Colonic mucosa (tissue), 4 donors: Measurements from ENCODE around the gene DNASE1. TPM values are rescaled to one million over a fixed set of nuclear protein-coding genes. Genes with fewer than 3 reads are reported as not detected.

ENCODE experiments used
- DNase-seq: peaks from one replicate; pipeline ENCODE4 v3.0.0-alpha.2; 2020
- H3K27ac ChIP-seq: fragments of 200-600 bp; one replicate; pipeline ENCODE4 v1.8.0; 2021
- H3K27me3 ChIP-seq: fragments of 200-600 bp; one replicate; pipeline ENCODE4 v1.8.0; 2021
- H3K36me3 ChIP-seq: fragments of 200-600 bp; one replicate; pipeline ENCODE4 v1.8.0; 2021
- H3K4me1 ChIP-seq: fragments of 200-600 bp; one replicate; pipeline ENCODE4 v1.8.0; 2021; ENCODE audit warnings: mild to moderate bottlenecking
- H3K4me3 ChIP-seq: fragments of 200-600 bp; one replicate; pipeline ENCODE4 v1.8.0; 2021
- H3K9ac ChIP-seq, 2 donors: one replicate each; pipeline ENCODE4 v1.7.0; 2013; ENCODE audit warnings: control low read depth in 2 of 2, low read depth in 2 of 2, low read length in 2 of 2
- H3K9me3 ChIP-seq: fragments of 200-600 bp; one replicate; pipeline ENCODE4 v1.8.0; 2021
- CTCF ChIP-seq: fragments of 200-600 bp; IDR thresholded peaks from one replicate; pipeline ENCODE4 v1.8.0; 2022; ENCODE audit warnings: antibody characterized with exemption, mild to moderate bottlenecking
- intact Hi-C: fragments of 100-400 bp; cut with DNase I; formaldehyde crosslinking; loops from one replicate; pipeline ENCODE4 v1.14.1; 2022
- total RNA-seq, 2 donors: library from RNA; stranded (reverse); fragmentation: NEBNext Ultra II Directional in 1 of 2; extraction: Animal tissue kit (Norgen Biotek cat#: 25700) in 1 of 2; gene quantifications; one replicate each; pipeline ENCODE4 v1.2.1, GENCODE V29; 2021
- donor health status: healthy.
- donor health status: DM: no; HTN: no; CAD: no.
- donor health status: DM: no; HTN: no; CAD: no.

Gene DNASE1
- total RNA-seq, 2 donors from 2014 or later = 10.4 to 22.2 TPM

DNA sequence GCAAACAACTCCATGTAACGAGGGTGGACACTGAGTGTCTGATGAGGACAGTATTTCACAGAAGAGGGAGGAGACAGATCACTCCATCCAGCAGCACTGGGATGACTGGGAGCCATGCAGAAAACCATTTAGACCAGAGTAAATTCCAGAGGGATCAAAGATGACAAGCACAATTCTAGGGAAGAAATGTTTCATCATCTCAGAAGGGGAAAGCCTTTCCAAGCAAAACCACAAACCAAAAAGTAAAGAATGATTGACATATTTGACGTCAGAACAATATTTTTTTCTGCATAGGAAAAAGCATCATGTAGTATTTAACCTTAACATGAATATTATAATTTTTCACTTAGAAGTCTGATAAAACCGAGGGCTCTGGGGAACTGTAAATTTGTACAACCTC is 4.8 kb downstream of the DNASE1 start:
- no peak for TF ChIP-seq CTCF
- Histone ChIP-seq H3K9me3 (no peaks in the 10 kb centered on the region), H3K36me3 (peaks cover 4% of the 10 kb centered on the region), H3K27me3 (no peaks in the 10 kb centered on the region), H3K27ac (no peak overlapping the region), H3K4me3 (no peak overlapping the region), H3K4me1 (no peaks in the 10 kb centered on the region), H3K9ac (no peak overlapping the region)
- DNase-seq = no peak
- intact Hi-C loops = no loop called here

DNA sequence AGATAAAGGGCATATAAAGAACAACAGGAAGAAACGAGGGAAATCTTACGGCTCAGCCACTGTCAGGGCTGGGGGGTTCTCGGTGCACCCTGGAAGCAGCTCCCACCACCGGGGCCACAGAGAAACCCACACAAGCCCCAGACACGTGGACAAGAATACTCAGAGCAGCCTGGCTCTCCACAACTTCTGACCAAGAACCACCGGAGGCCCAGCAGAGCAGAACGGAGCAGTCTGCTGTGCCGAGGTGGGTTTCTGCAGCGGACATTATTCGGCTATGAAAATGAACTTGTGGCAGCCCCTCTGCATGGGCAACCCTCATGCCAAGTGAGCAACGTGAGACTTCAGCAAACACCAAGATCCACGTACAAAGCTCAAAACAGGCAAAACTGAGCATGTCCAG is 6.8 kb downstream of the DNASE1 start:
- Histone ChIP-seq H3K9me3 (no peaks in the 10 kb centered on the region), H3K27me3 (no peaks in the 10 kb centered on the region), H3K4me3 (no peak overlapping the region), H3K4me1 (no peaks in the 10 kb centered on the region), H3K27ac (no peak overlapping the region), H3K9ac (no peak overlapping the region), H3K36me3 (peaks cover 4% of the 10 kb centered on the region)
- no peak for TF ChIP-seq CTCF
- intact Hi-C loops = no loop called here
- no peak for DNase-seq

DNA sequence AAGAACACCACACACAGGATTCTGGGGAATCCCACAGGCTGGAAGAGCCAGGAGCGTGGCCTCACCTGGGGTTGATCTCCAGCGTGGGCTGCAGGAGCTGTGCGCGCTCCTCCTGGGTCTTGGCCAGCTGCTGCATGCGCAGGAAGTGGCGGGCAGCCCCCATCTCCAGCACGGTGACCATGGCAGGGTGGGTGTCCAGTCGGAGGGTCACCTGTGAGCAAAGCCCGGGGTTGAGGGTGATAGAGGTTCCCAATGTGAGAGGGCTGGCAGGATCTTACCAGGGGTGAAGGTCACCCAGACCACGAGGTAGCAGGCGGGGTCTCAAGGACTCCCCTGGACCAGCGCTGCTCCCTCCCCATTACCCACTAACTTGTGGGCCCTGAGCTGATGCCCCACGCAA is 7.4 kb downstream of the DNASE1 start:
- intact Hi-C loops = no loop called here
- H3K27ac ChIP-seq = no peak overlapping the region
- no peak for TF ChIP-seq CTCF
- H3K4me1 ChIP-seq = no peaks in the 10 kb centered on the region
- H3K4me3 ChIP-seq = no peak overlapping the region
- H3K27me3 ChIP-seq = no peaks in the 10 kb centered on the region
- peaks cover 4% of the 10 kb centered on the region for H3K36me3 ChIP-seq
- H3K9me3 ChIP-seq = no peaks in the 10 kb centered on the region
- DNase-seq = no peak
- no peak overlapping the region for H3K9ac ChIP-seq

DNA sequence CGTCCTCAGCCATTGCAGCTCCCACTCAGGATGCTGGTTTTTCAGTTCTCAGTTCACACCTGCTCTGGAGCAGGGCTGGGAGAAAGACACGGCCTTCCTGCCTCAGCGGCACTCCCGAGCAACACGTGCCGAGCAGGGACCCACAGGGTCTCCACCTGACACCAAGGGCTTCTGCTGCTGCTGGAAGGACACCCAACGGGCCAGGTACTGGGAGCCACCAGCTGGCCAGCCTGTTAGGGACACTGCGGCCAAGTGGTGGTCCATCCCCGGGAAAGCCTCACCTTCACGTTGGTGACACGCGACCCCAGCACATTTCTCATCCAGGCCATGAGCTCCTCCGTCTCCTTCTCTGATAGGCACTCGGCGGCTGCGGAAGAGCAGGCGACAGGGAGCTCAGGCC is 8.1 kb downstream of the DNASE1 start:
- H3K36me3 ChIP-seq = peaks cover under 1% of the 10 kb centered on the region
- intact Hi-C loops = no loop called here
- H3K9ac ChIP-seq = no peak overlapping the region

GRCh38 chr16:3664187-3664896 is 9.9 kb downstream of the DNASE1 start:
- no peaks in the 10 kb centered on the region for H3K4me1 ChIP-seq
- no peak overlapping the region for H3K4me3 ChIP-seq
- no peaks in the 10 kb centered on the region for H3K27me3 ChIP-seq
- no peak for DNase-seq
- H3K27ac ChIP-seq = no peak overlapping the region
- H3K9ac ChIP-seq = no peak overlapping the region
- no peak for TF ChIP-seq CTCF
- intact Hi-C loops = no loop called here
- H3K36me3 ChIP-seq = no peaks in the 10 kb centered on the region
- no peaks in the 10 kb centered on the region for H3K9me3 ChIP-seq

More for the DNA sequence above, 8.1 kb downstream of the DNASE1 start:
- DNase-seq = no peak
- TF ChIP-seq CTCF = no peak
- Histone ChIP-seq H3K27ac (no peak overlapping the region), H3K4me1 (no peaks in the 10 kb centered on the region), H3K27me3 (no peaks in the 10 kb centered on the region), H3K4me3 (no peak overlapping the region), H3K9me3 (no peaks in the 10 kb centered on the region)
